ENCODE measurements around the gene FBXW4.

Gene FBXW4

GRCh38 chr10:101732096-101732495 lies 37.1 kb upstream of the FBXW4 start:
- Histone ChIP-seq H3K4me2 (no peak overlapping the region), H3K27ac (no peak overlapping the region), H3K4me1 (ENCODE audit: low read depth, poor library complexity, severe bottlenecking) (no peaks in the 10 kb centered on the region), H3K27me3 (ENCODE audit: insufficient read depth, low read depth) (no peaks in the 10 kb centered on the region), H3K4me3 (IDR thresholded peaks at IDR 0.05; ENCODE audit: insufficient read depth, low read depth, low read length) (no peak overlapping the region), H4K20me1 (ENCODE audit: insufficient read depth) (no peaks in the 10 kb centered on the region), H3K9ac (no peak overlapping the region), H3K79me2 (ENCODE audit: insufficient read depth, low read depth) (no peaks in the 10 kb centered on the region), H3K36me3 (ENCODE audit: insufficient read depth) (no peaks in the 10 kb centered on the region), H2AFZ (ENCODE audit: low read depth) (no peak overlapping the region)
- TF ChIP-seq CTCF (conservative IDR thresholded peaks at IDR 0.05; ENCODE audit: low read depth, low read length) = no peak

- H3K4me2 ChIP-seq = no peak overlapping the region
- H3K4me3 ChIP-seq (IDR thresholded peaks at IDR 0.05; ENCODE audit: insufficient read depth, low read depth, low read length) = no peak overlapping the region
- H3K4me1 ChIP-seq (ENCODE audit: low read depth, poor library complexity, severe bottlenecking) = no peaks in the 10 kb centered on the region
- H3K36me3 ChIP-seq (ENCODE audit: insufficient read depth) = no peaks in the 10 kb centered on the region
- no peaks in the 10 kb centered on the region for H3K79me2 ChIP-seq (ENCODE audit: insufficient read depth, low read depth)
- no peaks in the 10 kb centered on the region for H4K20me1 ChIP-seq (ENCODE audit: insufficient read depth)
- TF ChIP-seq CTCF (conservative IDR thresholded peaks at IDR 0.05; ENCODE audit: low read depth, low read length) = no peak
- H3K27me3 ChIP-seq (ENCODE audit: insufficient read depth, low read depth) = no peaks in the 10 kb centered on the region
- no peak overlapping the region for H2AFZ ChIP-seq (ENCODE audit: low read depth)
- no peak overlapping the region for H3K27ac ChIP-seq
- no peak overlapping the region for H3K9ac ChIP-seq
Measured at GRCh38 chr10:101726115-101726387, 31.1 kb upstream of the FBXW4 start.

GRCh38 chr10:101725296-101726114 lies 30.5 kb upstream of the FBXW4 start:
- Histone ChIP-seq H3K27ac (no peak overlapping the region), H3K27me3 (ENCODE audit: insufficient read depth, low read depth) (no peaks in the 10 kb centered on the region), H3K4me1 (ENCODE audit: low read depth, poor library complexity, severe bottlenecking) (no peaks in the 10 kb centered on the region), H3K4me3 (IDR thresholded peaks at IDR 0.05; ENCODE audit: insufficient read depth, low read depth, low read length) (no peak overlapping the region), H3K79me2 (ENCODE audit: insufficient read depth, low read depth) (no peaks in the 10 kb centered on the region), H2AFZ (ENCODE audit: low read depth) (no peak overlapping the region), H3K9ac (no peak overlapping the region), H3K4me2 (no peak overlapping the region), H3K36me3 (ENCODE audit: insufficient read depth) (no peaks in the 10 kb centered on the region), H4K20me1 (ENCODE audit: insufficient read depth) (no peaks in the 10 kb centered on the region)
- no peak for TF ChIP-seq CTCF (conservative IDR thresholded peaks at IDR 0.05; ENCODE audit: low read depth, low read length)

- H3K4me2 ChIP-seq = no peak overlapping the region
Measured at GRCh38 chr10:101724446-101724845, 29.5 kb upstream of the FBXW4 start.

More at GRCh38 chr10:101724446-101724845, 29.5 kb upstream of the FBXW4 start:
- H3K36me3 ChIP-seq (ENCODE audit: insufficient read depth) = no peaks in the 10 kb centered on the region
- no peaks in the 10 kb centered on the region for H3K27me3 ChIP-seq (ENCODE audit: insufficient read depth, low read depth)
- H3K4me1 ChIP-seq (ENCODE audit: low read depth, poor library complexity, severe bottlenecking) = no peaks in the 10 kb centered on the region
- H3K9ac ChIP-seq = no peak overlapping the region
- H3K27ac ChIP-seq = no peak overlapping the region
- no peak overlapping the region for H2AFZ ChIP-seq (ENCODE audit: low read depth)
- TF ChIP-seq CTCF (conservative IDR thresholded peaks at IDR 0.05; ENCODE audit: low read depth, low read length) = no peak
- H3K79me2 ChIP-seq (ENCODE audit: insufficient read depth, low read depth) = no peaks in the 10 kb centered on the region
- no peak overlapping the region for H3K4me3 ChIP-seq (IDR thresholded peaks at IDR 0.05; ENCODE audit: insufficient read depth, low read depth, low read length)
- no peaks in the 10 kb centered on the region for H4K20me1 ChIP-seq (ENCODE audit: insufficient read depth)

All from KMS-11 (cell line).